Cardiac fibroblast (primary cell): ENCODE measurements around the gene GFRA3.
"Not testable (repeated sequence)": the region's sequence is repeated elsewhere in the genome, so short reads cannot be mapped to it uniquely, and the experiment has no call there.

Experiments
- DNase-seq, 2 donors: peaks; one replicate each; pipeline versions ENCODE4 v3.0.0 to v3.0.0-alpha.2; 2010; ENCODE audit warnings: low read depth in 2 of 2
- H3K4me3 ChIP-seq, 2 donors: replicated peaks in 1 of 2; 1 replicate in 1 of 2; 2 replicates in 1 of 2; pipeline ENCODE4 v1.5.1; 2011; ENCODE audit warnings: low read depth in 2 of 2, low read length in 2 of 2, mild to moderate bottlenecking in 2 of 2, moderate library complexity in 1 of 2
- TF ChIP-seq, protein P1 (sequence below): IDR thresholded peaks from one replicate; pipeline ENCODE4 v1.5.1; 2011; ENCODE audit warnings: low read depth, mild to moderate bottlenecking, low read length, inconsistent platforms

Gene GFRA3, protein sequence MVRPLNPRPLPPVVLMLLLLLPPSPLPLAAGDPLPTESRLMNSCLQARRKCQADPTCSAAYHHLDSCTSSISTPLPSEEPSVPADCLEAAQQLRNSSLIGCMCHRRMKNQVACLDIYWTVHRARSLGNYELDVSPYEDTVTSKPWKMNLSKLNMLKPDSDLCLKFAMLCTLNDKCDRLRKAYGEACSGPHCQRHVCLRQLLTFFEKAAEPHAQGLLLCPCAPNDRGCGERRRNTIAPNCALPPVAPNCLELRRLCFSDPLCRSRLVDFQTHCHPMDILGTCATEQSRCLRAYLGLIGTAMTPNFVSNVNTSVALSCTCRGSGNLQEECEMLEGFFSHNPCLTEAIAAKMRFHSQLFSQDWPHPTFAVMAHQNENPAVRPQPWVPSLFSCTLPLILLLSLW

DNA sequence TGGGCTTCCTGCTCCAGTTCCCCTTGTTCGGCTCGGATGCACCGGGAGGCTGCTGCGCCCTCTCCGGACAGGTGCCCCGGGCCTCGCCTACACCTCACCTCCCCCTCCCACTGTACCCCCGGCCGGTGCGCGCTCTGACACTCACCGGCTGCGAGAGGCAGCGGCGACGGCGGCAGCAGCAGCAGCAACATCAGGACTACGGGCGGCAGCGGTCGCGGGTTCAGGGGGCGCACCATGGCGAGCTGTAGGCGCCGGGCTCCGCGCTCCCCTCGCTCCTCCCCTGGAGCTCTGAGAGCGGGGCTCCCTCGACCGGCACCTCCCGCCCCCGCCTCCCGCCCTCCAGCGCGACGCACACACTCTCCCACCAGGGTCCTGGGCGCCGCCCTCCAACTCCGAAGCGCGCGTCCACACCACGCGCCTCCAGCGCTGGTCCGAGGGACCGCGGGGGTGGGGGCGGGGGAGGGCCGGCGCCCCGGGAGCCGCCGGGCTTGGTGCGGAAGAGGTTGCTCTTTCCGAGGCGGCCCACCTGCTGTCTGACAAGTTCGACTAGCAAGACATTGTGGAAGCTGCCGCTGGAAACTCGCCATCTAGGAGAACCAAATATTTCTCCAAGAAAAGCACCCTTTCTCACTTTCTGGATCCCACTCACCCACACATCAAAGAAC is at the start of gene GFRA3:
GFRA3 (minus strand) TSS at position 433 of the 665 bp plus-strand sequence; CDS start at position 236, 197 bp downstream.
- peak in 1 of 2 donors; percentile 14 for DNase-seq
- H3K4me3 ChIP-seq = peak within 1 kb of the TSS; percentile 34 to 43

DNA sequence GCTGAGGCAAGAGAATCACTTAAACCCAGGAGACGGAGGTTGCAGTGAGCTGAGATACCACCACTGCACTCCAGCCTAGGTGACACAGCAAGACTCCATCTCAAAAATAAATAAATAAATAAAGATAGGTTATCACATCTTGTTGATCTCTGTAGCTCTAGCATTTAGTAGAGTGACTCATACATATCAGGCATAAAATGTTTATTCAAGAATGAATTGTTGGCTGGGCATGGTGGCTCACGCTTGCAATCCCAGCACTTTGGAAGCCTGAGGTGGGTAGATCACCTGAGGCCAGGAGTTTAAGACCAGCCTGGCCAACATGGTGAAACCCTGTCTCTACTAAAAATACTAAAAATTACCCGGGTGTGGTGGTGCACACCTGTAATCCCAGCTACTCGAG is 43.8 kb upstream of the GFRA3 start:
- not testable (repeated sequence) for DNase-seq, H3K4me3 ChIP-seq

More for the DNA sequence above, at the start of gene GFRA3:
- TF ChIP-seq, protein P1, sequence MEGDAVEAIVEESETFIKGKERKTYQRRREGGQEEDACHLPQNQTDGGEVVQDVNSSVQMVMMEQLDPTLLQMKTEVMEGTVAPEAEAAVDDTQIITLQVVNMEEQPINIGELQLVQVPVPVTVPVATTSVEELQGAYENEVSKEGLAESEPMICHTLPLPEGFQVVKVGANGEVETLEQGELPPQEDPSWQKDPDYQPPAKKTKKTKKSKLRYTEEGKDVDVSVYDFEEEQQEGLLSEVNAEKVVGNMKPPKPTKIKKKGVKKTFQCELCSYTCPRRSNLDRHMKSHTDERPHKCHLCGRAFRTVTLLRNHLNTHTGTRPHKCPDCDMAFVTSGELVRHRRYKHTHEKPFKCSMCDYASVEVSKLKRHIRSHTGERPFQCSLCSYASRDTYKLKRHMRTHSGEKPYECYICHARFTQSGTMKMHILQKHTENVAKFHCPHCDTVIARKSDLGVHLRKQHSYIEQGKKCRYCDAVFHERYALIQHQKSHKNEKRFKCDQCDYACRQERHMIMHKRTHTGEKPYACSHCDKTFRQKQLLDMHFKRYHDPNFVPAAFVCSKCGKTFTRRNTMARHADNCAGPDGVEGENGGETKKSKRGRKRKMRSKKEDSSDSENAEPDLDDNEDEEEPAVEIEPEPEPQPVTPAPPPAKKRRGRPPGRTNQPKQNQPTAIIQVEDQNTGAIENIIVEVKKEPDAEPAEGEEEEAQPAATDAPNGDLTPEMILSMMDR = no peak

DNA sequence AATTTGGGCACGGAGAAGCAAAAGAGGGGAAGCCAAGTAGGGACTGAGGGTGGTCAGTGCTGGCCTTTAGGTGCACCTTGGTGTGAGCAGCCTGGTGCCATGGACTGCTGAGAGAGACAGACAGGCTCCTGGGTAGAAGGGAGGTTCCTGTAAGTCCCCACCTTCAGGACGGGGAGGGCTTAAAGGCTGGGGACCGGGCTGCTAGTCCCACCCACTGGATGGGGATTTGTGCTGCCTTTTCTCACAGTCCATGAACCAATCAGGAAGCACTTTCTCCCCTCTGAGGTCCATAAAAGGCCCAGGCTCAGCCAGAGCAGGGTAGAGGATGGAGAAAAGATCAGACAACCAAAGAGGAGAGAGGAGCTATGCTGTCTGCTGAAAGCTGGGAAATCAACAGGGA is 41.9 kb upstream of the GFRA3 start:
- TF ChIP-seq, protein P1 = no peak
- DNase-seq = no peak
- no peak overlapping the region for H3K4me3 ChIP-seq

DNA sequence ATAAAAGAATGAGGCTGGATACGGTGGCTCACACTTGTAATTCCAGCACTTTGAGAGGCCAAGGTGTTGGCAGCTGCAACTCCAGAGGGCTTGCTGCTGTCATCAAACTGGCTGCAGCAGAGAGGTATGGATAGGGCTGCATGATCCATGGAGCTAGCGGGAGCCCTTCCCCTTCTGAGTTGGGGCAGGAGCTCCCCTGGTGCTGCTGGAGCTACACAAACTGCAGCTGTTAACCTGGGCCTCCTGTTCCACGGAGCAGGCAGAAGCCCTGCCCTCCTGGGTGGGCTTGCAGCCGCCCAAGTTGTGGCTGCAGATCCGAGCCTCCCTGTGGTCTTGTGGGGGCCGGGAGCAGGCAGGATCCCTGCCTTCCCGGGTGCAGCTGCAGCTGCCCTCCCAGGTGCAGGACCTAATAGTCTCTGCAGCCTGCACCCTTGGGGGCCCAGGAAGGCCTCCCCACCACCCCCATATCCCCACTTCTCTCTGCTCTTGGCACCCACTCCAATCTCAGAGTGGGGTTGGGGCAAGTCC is 41.4 kb upstream of the GFRA3 start:
- TF ChIP-seq, protein P1 = no peak
- DNase-seq = no peak
- H3K4me3 ChIP-seq = no peak overlapping the region

DNA sequence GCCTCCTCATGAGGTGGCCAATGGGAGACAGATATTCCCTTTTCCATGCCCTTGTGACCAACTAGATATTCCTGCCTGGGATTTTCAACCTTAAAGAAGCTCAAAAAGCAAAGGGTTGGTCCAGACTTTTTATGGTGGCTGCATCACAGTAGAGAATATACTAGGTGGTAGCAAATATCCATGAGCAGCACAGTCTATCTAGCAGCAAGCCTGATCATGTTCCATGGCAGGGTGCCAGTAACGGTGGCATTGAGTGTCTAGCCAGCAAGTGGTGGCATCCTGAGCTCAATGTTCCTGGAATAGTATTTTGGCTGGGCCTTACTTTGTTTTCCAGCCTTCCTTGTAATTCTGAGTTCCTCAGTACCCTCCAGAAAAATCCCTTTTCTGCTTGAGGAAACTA is 31.4 kb upstream of the GFRA3 start:
- no peak for DNase-seq
- TF ChIP-seq, protein P1 = no peak
- no peak overlapping the region for H3K4me3 ChIP-seq

DNA sequence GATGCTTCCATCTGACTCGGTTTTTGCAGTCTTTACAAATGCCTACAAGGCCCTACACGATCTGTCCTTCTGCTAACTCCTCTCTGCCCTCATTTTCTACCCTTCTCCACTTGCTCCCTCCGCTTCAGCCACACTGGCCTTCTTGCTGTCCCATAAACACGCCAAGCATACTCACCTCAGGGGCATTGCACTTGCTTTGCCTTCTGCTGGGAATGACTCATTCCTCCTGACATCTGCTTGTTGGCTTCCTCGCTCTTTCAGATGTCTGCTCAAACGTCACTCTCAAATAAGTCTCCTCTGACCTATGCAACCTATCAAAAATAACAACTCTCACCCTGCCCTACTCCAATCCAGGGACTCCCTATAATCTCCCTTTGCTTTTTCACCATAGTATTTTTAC is 29.0 kb upstream of the GFRA3 start:
- no peak overlapping the region for H3K4me3 ChIP-seq
- DNase-seq = peak in 1 of 2 donors; percentile 33

More for the DNA sequence above, 29.0 kb upstream of the GFRA3 start:
- TF ChIP-seq, protein P1 = no peak
